SK-N-SH (cell line): ENCODE data around the gene TMEM161B. TPM values are rescaled to one million over a fixed set of nuclear protein-coding genes. Genes with fewer than 3 reads are reported as not detected.

ENCODE experiments used
- CTCF ChIA-PET: fragments of 300-600, 350-600 bp; formaldehyde crosslinking; extraction: SDS; loops from one replicate; lab custom pipeline; 2021; lab: Yijun Ruan, JAX
- POLR2A ChIA-PET: fragments of 350-600 bp; sonication (Branson Sonifier 250); formaldehyde crosslinking; extraction: SDS; loops from one replicate; lab custom pipeline; 2020; ENCODE audit warnings: antibody characterized with exemption, inconsistent platforms; lab: Yijun Ruan, JAX
- DNase-seq: peaks from one replicate; pipeline ENCODE4 v3.0.0; 2012
- H2AFZ ChIP-seq: fragments of 200-600 bp; sonication (generic); 2 replicates; pipeline ENCODE4 v1.8.1; 2016; ENCODE audit warnings: antibody characterized with exemption, mild to moderate bottlenecking, low read depth
- H3F3A ChIP-seq: fragments of 200-600 bp; sonication (generic); replicated peaks from 2 replicates; pipeline ENCODE3; 2016; ENCODE audit warnings: antibody characterized with exemption, mild to moderate bottlenecking; ENCODE audit not compliant: insufficient read depth
- H3K27ac ChIP-seq, 2 experiments: fragments of 200-500 bp in 1 of 2; fragments of 200-600 bp in 1 of 2; sonication (Bioruptor generic) in 1 of 2; sonication (generic), shearing (Covaris generic) in 1 of 2; 2 replicates each; pipeline versions ENCODE4 v1.5.1 to v1.6.1; 2014 to 2016; ENCODE audit warnings: low read depth in 2 of 2, inconsistent platforms in 1 of 2, low read length in 1 of 2, mild to moderate bottlenecking in 1 of 2, mixed read lengths in 1 of 2
- H3K27me3 ChIP-seq: fragments of 200-600 bp; sonication (generic), shearing (Covaris generic); 2 replicates; pipeline ENCODE4 v1.6.1; 2016; ENCODE audit warnings: mixed run types; ENCODE audit not compliant: insufficient read depth
- H3K36me3 ChIP-seq, 2 experiments: fragments of 200-500 bp in 1 of 2; fragments of 200-600 bp in 1 of 2; sonication (Bioruptor generic) in 1 of 2; sonication (generic) in 1 of 2; replicated peaks in 1 of 2; 2 replicates each; pipeline versions ENCODE3 to v1.5.1; 2014 to 2016; ENCODE audit warnings: low read length in 1 of 2, mild to moderate bottlenecking in 1 of 2; ENCODE audit not compliant: insufficient read depth in 2 of 2, control insufficient read depth in 1 of 2
- H3K4me1 ChIP-seq, 2 experiments: fragments of 200-500 bp in 1 of 2; fragments of 200-600 bp in 1 of 2; sonication (Bioruptor generic) in 1 of 2; sonication (generic), shearing (Covaris generic) in 1 of 2; 2 replicates each; pipeline versions ENCODE4 v1.5.1 to v1.6.1; 2014 to 2016; ENCODE audit warnings: low read depth in 1 of 2, low read length in 1 of 2, mixed run types in 1 of 2; ENCODE audit not compliant: insufficient read depth in 2 of 2, control insufficient read depth in 1 of 2
- H3K4me2 ChIP-seq: fragments of 200-600 bp; sonication (generic), shearing (Covaris generic); 2 replicates; pipeline ENCODE4 v1.6.1; 2017; ENCODE audit warnings: mixed run types
- H3K4me3 ChIP-seq, 2 experiments: fragments of 200-500 bp in 1 of 2; fragments of 200-600 bp in 1 of 2; sonication (Bioruptor generic) in 1 of 2; sonication (generic), shearing (Covaris generic) in 1 of 2; 2 replicates each; pipeline versions ENCODE4 v1.5.1 to v1.8.1; 2014 to 2016; ENCODE audit warnings: low read depth in 2 of 2, inconsistent platforms in 1 of 2, low read length in 1 of 2, mild to moderate bottlenecking in 1 of 2, mixed read lengths in 1 of 2, moderate library complexity in 1 of 2
- H3K79me2 ChIP-seq: fragments of 200-600 bp; sonication (generic); 2 replicates; pipeline ENCODE4 v1.8.1; 2017; ENCODE audit warnings: mild to moderate bottlenecking; ENCODE audit not compliant: insufficient read depth
- H3K9ac ChIP-seq: fragments of 200-600 bp; sonication (generic); 2 replicates; pipeline ENCODE4 v1.6.1; 2017; ENCODE audit warnings: mixed run types
- H3K9me2 ChIP-seq: fragments of 200-600 bp; sonication (generic); 2 replicates; pipeline ENCODE4 v1.6.1; 2017; ENCODE audit warnings: mixed run types
- H3K9me3 ChIP-seq: fragments of 200-600 bp; sonication (generic); 2 replicates; pipeline ENCODE4 v1.6.1; 2017; ENCODE audit warnings: mixed run types, mild to moderate bottlenecking, moderate library complexity
- H4K20me1 ChIP-seq: fragments of 200-600 bp; sonication (generic); 2 replicates; pipeline ENCODE4 v1.6.1; 2017; ENCODE audit warnings: mild to moderate bottlenecking, mixed run types; ENCODE audit not compliant: insufficient read depth
- EP300 ChIP-seq, 2 experiments: IDR thresholded peaks; 2 replicates each; pipeline versions ENCODE4 v1.4.0 to v1.6.1; 2012; ENCODE audit warnings: borderline replicate concordance in 1 of 2, low read depth in 1 of 2, low read length in 1 of 2
- EZH2phosphoT487 ChIP-seq: fragments of 200-600 bp; sonication (generic); IDR thresholded peaks from 2 replicates; pipeline ENCODE4 v1.6.1; 2017; ENCODE audit warnings: low read depth, mixed run types, mild to moderate bottlenecking, antibody characterized with exemption, moderate library complexity, borderline replicate concordance
- JUND ChIP-seq: IDR thresholded peaks from 2 replicates; pipeline ENCODE4 v1.4.0; 2012
- POLR2AphosphoS5 ChIP-seq: IDR thresholded peaks from 2 replicates; pipeline ENCODE4 v1.6.1; 2012; ENCODE audit warnings: low read depth, low read length
- RAD21 ChIP-seq: IDR thresholded peaks from 2 replicates; pipeline ENCODE4 v1.6.1; 2012; ENCODE audit warnings: mild to moderate bottlenecking, low read length
- RFX5 ChIP-seq: IDR thresholded peaks from 2 replicates; pipeline ENCODE4 v1.6.1; 2012; ENCODE audit warnings: mild to moderate bottlenecking, improper control_type of control experiment, low read length
- YY1 ChIP-seq: IDR thresholded peaks from 2 replicates; pipeline ENCODE4 v1.4.0; 2012; ENCODE audit warnings: low read depth, mild to moderate bottlenecking
- WGBS: methylation state at CpG from one replicate; pipeline ENCODE4 v1.1.6; 2017; ENCODE audit warnings: low lambda C conversion rate; 5-methylcytosine and 5-hydroxymethylcytosine counted together
- polyA plus RNA-seq, 3 experiments: library from polyadenylated mRNA; depleted of rRNA; stranded (reverse); fragments of >200 nt; gene quantifications; 2 replicates each; pipeline ENCODE4 v1.2.3, GENCODE V29; 2012
- TF ChIP-seq, protein P1 (sequence below): IDR thresholded peaks from 2 replicates; pipeline ENCODE4 v1.6.1; 2012; ENCODE audit warnings: mild to moderate bottlenecking, low read depth, low read length, moderate library complexity
- TF ChIP-seq, protein P2 (sequence below): fragments of 200-600 bp; sonication (generic); IDR thresholded peaks from 2 replicates; pipeline ENCODE4 v1.6.1; 2017; ENCODE audit warnings: antibody characterized with exemption, mild to moderate bottlenecking, moderate library complexity
- TF ChIP-seq, protein P3 (sequence below): IDR thresholded peaks from 2 replicates; pipeline ENCODE4 v1.4.0; 2012; ENCODE audit warnings: low read depth, borderline replicate concordance

The TMEM161B gene
- polyA plus RNA-seq, 1 of the 3 experiments (the other 2 are of a cell fraction) = 8.0 TPM

DNA sequence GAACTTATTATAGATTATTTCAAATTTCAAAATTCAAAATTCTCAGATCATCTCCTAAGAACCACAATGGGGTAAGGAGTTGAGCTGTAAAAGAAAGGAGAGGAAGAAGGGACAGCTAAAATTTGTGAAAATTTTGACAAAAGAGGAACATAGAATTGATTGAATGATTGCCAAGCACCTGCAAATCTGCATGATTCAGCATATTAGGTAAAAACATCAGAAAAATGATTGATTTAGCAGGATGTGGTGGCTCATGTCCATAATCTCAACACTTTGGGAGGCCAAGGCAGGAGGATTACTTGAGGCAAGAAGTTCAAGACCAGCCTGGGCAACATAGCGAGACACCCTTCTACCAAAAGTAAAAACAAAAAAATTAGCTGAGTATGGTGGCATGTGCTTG lies 14.3 kb downstream of the TMEM161B start:
- no peak overlapping the region for H3K27ac ChIP-seq
- no peaks in the 10 kb centered on the region for H3K9me2 ChIP-seq
- H3K4me2 ChIP-seq = no peak overlapping the region
- H3K79me2 ChIP-seq = peaks cover 86% of the 10 kb centered on the region
- no peak overlapping the region for H2AFZ ChIP-seq
- no peaks in the 10 kb centered on the region for H3K27me3 ChIP-seq
- WGBS = 92% methylated on average over 1 of the region's 1 CpG
- no peak overlapping the region for H3K9ac ChIP-seq
- H3K4me1 ChIP-seq = no peaks in the 10 kb centered on the region
- TF ChIP-seq YY1 = no peak
- ChIA-PET CTCF (no interaction called here), POLR2A (no interaction called here)
- no peak overlapping the region for H3K4me3 ChIP-seq
- no peaks in the 10 kb centered on the region for H3F3A ChIP-seq
- H4K20me1 ChIP-seq = peaks cover 31% of the 10 kb centered on the region
- no peak for DNase-seq
- H3K36me3 ChIP-seq = peaks cover 0 to 9% of the 10 kb centered on the region in 2 experiments
- H3K9me3 ChIP-seq = no peaks in the 10 kb centered on the region

DNA sequence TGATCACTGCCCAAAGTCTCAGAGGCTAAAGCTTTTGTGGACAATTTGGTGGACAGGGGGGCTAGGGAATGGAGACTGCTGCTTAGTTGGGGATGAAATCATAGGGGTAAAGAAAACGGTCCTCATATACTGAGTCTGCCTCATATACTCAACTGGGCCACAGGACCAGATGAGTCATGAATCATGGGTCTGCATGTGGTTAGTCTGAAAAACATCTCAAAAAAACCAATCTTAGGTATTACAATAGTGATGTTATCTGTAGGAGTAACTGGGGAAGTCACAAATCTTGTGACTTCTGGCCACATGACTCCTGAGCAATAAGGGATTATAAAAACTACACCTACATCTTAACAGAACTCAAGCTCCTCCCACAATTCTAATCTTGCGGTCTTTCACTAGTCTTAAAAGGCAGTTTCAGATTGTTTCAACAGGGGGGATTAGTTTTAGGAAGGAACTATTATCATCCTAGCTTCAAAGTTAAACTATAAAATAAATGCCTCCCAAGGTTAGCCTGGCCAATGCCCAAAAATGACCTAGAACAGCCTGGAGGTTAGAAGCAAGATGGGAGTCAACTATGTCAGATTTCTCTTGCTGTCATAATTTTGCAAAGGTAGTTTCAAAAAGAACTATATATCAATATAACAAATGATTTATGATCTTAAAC lies 17.5 kb downstream of the TMEM161B start:
- H3K27ac ChIP-seq = no peak overlapping the region
- TF ChIP-seq EP300 (IDR thresholded peaks at IDR 0.05; ENCODE audit: borderline replicate concordance in 1 of 2, low read depth in 1 of 2, low read length in 1 of 2) = no peak
- TF ChIP-seq, protein P1, sequence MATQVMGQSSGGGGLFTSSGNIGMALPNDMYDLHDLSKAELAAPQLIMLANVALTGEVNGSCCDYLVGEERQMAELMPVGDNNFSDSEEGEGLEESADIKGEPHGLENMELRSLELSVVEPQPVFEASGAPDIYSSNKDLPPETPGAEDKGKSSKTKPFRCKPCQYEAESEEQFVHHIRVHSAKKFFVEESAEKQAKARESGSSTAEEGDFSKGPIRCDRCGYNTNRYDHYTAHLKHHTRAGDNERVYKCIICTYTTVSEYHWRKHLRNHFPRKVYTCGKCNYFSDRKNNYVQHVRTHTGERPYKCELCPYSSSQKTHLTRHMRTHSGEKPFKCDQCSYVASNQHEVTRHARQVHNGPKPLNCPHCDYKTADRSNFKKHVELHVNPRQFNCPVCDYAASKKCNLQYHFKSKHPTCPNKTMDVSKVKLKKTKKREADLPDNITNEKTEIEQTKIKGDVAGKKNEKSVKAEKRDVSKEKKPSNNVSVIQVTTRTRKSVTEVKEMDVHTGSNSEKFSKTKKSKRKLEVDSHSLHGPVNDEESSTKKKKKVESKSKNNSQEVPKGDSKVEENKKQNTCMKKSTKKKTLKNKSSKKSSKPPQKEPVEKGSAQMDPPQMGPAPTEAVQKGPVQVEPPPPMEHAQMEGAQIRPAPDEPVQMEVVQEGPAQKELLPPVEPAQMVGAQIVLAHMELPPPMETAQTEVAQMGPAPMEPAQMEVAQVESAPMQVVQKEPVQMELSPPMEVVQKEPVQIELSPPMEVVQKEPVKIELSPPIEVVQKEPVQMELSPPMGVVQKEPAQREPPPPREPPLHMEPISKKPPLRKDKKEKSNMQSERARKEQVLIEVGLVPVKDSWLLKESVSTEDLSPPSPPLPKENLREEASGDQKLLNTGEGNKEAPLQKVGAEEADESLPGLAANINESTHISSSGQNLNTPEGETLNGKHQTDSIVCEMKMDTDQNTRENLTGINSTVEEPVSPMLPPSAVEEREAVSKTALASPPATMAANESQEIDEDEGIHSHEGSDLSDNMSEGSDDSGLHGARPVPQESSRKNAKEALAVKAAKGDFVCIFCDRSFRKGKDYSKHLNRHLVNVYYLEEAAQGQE = no peak
- TF ChIP-seq POLR2AphosphoS5 = no peak
- no peak for TF ChIP-seq RFX5
- H3K4me3 ChIP-seq = no peak overlapping the region
- no peaks in the 10 kb centered on the region for H3F3A ChIP-seq
- no peaks in the 10 kb centered on the region for H3K27me3 ChIP-seq
- DNase-seq = no peak
- no peaks in the 10 kb centered on the region for H3K9me2 ChIP-seq
- no peak overlapping the region for H2AFZ ChIP-seq
- CTCF ChIA-PET = no interaction called here
- H3K9me3 ChIP-seq = no peaks in the 10 kb centered on the region
- peaks cover 14% of the 10 kb centered on the region for H4K20me1 ChIP-seq
- POLR2A ChIA-PET = no interaction called here
- H3K4me1 ChIP-seq = no peaks in the 10 kb centered on the region
- 91% methylated on average over 2 of the region's 2 CpGs for WGBS
- no peak overlapping the region for H3K4me2 ChIP-seq
- peaks cover 0 to 6% of the 10 kb centered on the region in 2 experiments for H3K36me3 ChIP-seq
- H3K9ac ChIP-seq = no peak overlapping the region
- H3K79me2 ChIP-seq = peaks cover 83% of the 10 kb centered on the region

DNA sequence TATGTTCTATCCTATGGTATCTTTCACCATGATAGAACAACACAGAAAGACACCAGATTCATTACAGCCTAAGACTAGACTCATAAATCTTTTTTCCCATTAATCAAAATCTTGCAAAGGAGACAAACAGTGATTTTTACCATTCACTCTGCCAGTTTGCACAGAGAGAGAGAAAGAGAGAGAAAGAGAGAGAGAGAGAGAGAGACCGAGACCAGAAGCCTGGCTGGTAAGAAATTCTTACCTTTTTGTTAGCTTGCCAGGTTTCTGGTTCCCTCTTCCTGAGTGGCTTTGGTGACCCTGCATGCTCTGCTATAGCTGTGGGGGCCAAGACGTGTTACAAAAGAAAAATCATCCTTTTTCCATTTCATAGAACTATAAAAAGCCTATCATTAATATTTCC lies 18.6 kb downstream of the TMEM161B start:
- H3K79me2 ChIP-seq = peaks cover 75% of the 10 kb centered on the region

More for the DNA sequence above, 18.6 kb downstream of the TMEM161B start:
- WGBS = 97% methylated on average over 2 of the region's 2 CpGs
- no peak overlapping the region for H3K9ac ChIP-seq
- H2AFZ ChIP-seq = no peak overlapping the region
- peaks cover 0 to 6% of the 10 kb centered on the region in 2 experiments for H3K36me3 ChIP-seq
- no peak for DNase-seq
- H3K9me3 ChIP-seq = no peaks in the 10 kb centered on the region
- no peaks in the 10 kb centered on the region for H3K27me3 ChIP-seq
- TF ChIP-seq EZH2phosphoT487 = no peak
- TF ChIP-seq, protein P2, sequence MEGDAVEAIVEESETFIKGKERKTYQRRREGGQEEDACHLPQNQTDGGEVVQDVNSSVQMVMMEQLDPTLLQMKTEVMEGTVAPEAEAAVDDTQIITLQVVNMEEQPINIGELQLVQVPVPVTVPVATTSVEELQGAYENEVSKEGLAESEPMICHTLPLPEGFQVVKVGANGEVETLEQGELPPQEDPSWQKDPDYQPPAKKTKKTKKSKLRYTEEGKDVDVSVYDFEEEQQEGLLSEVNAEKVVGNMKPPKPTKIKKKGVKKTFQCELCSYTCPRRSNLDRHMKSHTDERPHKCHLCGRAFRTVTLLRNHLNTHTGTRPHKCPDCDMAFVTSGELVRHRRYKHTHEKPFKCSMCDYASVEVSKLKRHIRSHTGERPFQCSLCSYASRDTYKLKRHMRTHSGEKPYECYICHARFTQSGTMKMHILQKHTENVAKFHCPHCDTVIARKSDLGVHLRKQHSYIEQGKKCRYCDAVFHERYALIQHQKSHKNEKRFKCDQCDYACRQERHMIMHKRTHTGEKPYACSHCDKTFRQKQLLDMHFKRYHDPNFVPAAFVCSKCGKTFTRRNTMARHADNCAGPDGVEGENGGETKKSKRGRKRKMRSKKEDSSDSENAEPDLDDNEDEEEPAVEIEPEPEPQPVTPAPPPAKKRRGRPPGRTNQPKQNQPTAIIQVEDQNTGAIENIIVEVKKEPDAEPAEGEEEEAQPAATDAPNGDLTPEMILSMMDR = no peak
- TF ChIP-seq RAD21 = no peak
- no peak for TF ChIP-seq YY1
- no peak for TF ChIP-seq JUND
- TF ChIP-seq, protein P3, sequence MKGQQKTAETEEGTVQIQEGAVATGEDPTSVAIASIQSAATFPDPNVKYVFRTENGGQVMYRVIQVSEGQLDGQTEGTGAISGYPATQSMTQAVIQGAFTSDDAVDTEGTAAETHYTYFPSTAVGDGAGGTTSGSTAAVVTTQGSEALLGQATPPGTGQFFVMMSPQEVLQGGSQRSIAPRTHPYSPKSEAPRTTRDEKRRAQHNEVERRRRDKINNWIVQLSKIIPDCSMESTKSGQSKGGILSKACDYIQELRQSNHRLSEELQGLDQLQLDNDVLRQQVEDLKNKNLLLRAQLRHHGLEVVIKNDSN = no peak
- no peak overlapping the region for H3K4me2 ChIP-seq
- peaks cover 11% of the 10 kb centered on the region for H4K20me1 ChIP-seq
- H3K4me3 ChIP-seq = no peak overlapping the region
- H3K4me1 ChIP-seq = 0 out of 4 replicates have a peak, but pooled peaks cover 0 to 1% of the 10 kb centered on the region in 2 experiments
- H3K27ac ChIP-seq = no peak overlapping the region
- CTCF ChIA-PET = no interaction called here
- H3F3A ChIP-seq = no peaks in the 10 kb centered on the region
- POLR2A ChIA-PET = no interaction called here
- no peaks in the 10 kb centered on the region for H3K9me2 ChIP-seq
